Spinal cord (tissue), 10 donors: ENCODE results near the gene NEK6. TPM values are rescaled to one million over a fixed set of nuclear protein-coding genes. Genes with fewer than 3 reads are reported as not detected.

ENCODE experiments used
- DNase-seq, 6 donors: peaks; one replicate each; pipeline versions ENCODE4 v3.0.0 to v3.0.0-alpha.2; 2013 to 2015; ENCODE audit warnings: low spot score in 6 of 6, low read depth in 4 of 6
- H3K27ac ChIP-seq: one replicate; pipeline ENCODE4 v1.5.1; 2013; ENCODE audit warnings: low read depth, low read length, control low read depth
- H3K27me3 ChIP-seq: one replicate; pipeline ENCODE4 v1.6.1; 2013; ENCODE audit warnings: low read length; ENCODE audit not compliant: control insufficient read depth, insufficient read depth
- H3K36me3 ChIP-seq: one replicate; pipeline ENCODE4 v1.6.1; 2013; ENCODE audit warnings: low read length; ENCODE audit not compliant: control insufficient read depth, insufficient read depth
- H3K4me1 ChIP-seq: one replicate; pipeline ENCODE4 v1.6.1; 2013; ENCODE audit warnings: low read length; ENCODE audit not compliant: control insufficient read depth, insufficient read depth
- H3K4me3 ChIP-seq: one replicate; pipeline ENCODE4 v1.5.1; 2013; ENCODE audit warnings: low read depth, low read length, control low read depth
- H3K9me3 ChIP-seq: one replicate; pipeline ENCODE4 v1.6.1; 2013; ENCODE audit warnings: low read length; ENCODE audit not compliant: control insufficient read depth, insufficient read depth
- WGBS: methylation state at CpG from one replicate; pipeline ENCODE4 v1.1.5; 2013; ENCODE audit warnings: missing lambda C conversion rate; ENCODE audit not compliant: insufficient coverage; 5-methylcytosine and 5-hydroxymethylcytosine counted together
- polyA plus RNA-seq, 2 donors: library from polyadenylated mRNA; unstranded; fragments of 120-200 nt; gene quantifications; one replicate each; pipeline ENCODE4 v1.2.1, GENCODE V29; 2013; ENCODE audit not compliant: insufficient read length in 2 of 2
- total RNA-seq, 2 donors: library from RNA; depleted of rRNA in 1 of 2; stranded (reverse); fragments of 120-200 nt in 1 of 2; fragments of >200 nt in 1 of 2; gene quantifications; one replicate each; pipeline versions ENCODE4 v1.2.3 to v1.2.4, GENCODE V29; 2013 to 2014
- donor health status: healthy.

The NEK6 gene
- total and polyA plus RNA-seq, 4 donors, result 26.1 to 39.0 (median 30.4) TPM

- Histone ChIP-seq H3K36me3 (peaks cover 30% of the 10 kb centered on the region), H3K4me3 (no peak overlapping the region), H3K9me3 (no peaks in the 10 kb centered on the region), H3K4me1 (peaks cover 73% of the 10 kb centered on the region), H3K27ac (peak overlapping the region; percentile 93), H3K27me3 (no peaks in the 10 kb centered on the region)
- 92% methylated on average over 13 of the region's 14 CpGs for WGBS
- DNase-seq, result no peak
These were observed 40.3 kb downstream of the NEK6 start for GRCh38 chr9:124297915-124298645.

GRCh38 chr9:124298646-124299235 lies 41.0 kb downstream of the NEK6 start:
- no peak for DNase-seq
- H3K9me3 ChIP-seq, result no peaks in the 10 kb centered on the region
- H3K27me3 ChIP-seq, result no peaks in the 10 kb centered on the region
- H3K4me3 ChIP-seq, result no peak overlapping the region
- peak overlapping the region; percentile 93 for H3K27ac ChIP-seq
- 92% methylated on average over 10 of the region's 12 CpGs for WGBS
- H3K36me3 ChIP-seq, result peaks cover 35% of the 10 kb centered on the region
- H3K4me1 ChIP-seq, result peaks cover 66% of the 10 kb centered on the region

GRCh38 chr9:124299515-124300090 lies 41.9 kb downstream of the NEK6 start:
- Histone ChIP-seq H3K4me1 (peaks cover 58% of the 10 kb centered on the region), H3K27ac (peak overlapping the region; percentile 29), H3K9me3 (no peaks in the 10 kb centered on the region), H3K36me3 (peaks cover 39% of the 10 kb centered on the region), H3K4me3 (no peak overlapping the region), H3K27me3 (no peaks in the 10 kb centered on the region)
- 84% methylated on average over 5 of the region's 8 CpGs for WGBS
- no peak for DNase-seq

- DNase-seq, result no peak
- H3K27me3 ChIP-seq, result no peaks in the 10 kb centered on the region
- no peaks in the 10 kb centered on the region for H3K9me3 ChIP-seq
- peaks cover 51% of the 10 kb centered on the region for H3K4me1 ChIP-seq
- no peak overlapping the region for H3K27ac ChIP-seq
- peaks cover 32% of the 10 kb centered on the region for H3K36me3 ChIP-seq
- no peak overlapping the region for H3K4me3 ChIP-seq
- WGBS, result 87% methylated on average over 11 of the region's 11 CpGs
These were observed 42.6 kb downstream of the NEK6 start for GRCh38 chr9:124300312-124300711.

- Histone ChIP-seq H3K27ac (no peak overlapping the region), H3K4me1 (peaks cover 30% of the 10 kb centered on the region), H3K36me3 (peaks cover 42% of the 10 kb centered on the region), H3K4me3 (no peak overlapping the region), H3K9me3 (no peaks in the 10 kb centered on the region), H3K27me3 (no peaks in the 10 kb centered on the region)
- no peak for DNase-seq
- WGBS, result 94% methylated on average over 4 of the region's 4 CpGs
These were observed 45.2 kb downstream of the NEK6 start for GRCh38 chr9:124302921-124303320.

GRCh38 chr9:124303762-124304161 lies 46.0 kb downstream of the NEK6 start:
- 65% methylated on average over 13 of the region's 14 CpGs for WGBS
- Histone ChIP-seq H3K4me3 (no peak overlapping the region), H3K4me1 (peaks cover 21% of the 10 kb centered on the region), H3K9me3 (no peaks in the 10 kb centered on the region), H3K27ac (no peak overlapping the region), H3K36me3 (peaks cover 47% of the 10 kb centered on the region), H3K27me3 (no peaks in the 10 kb centered on the region)
- peak in 1 of 6 donors; percentile 68 for DNase-seq

- Histone ChIP-seq H3K27me3 (no peaks in the 10 kb centered on the region), H3K36me3 (peaks cover 53% of the 10 kb centered on the region), H3K4me3 (no peak overlapping the region), H3K9me3 (no peaks in the 10 kb centered on the region), H3K4me1 (peaks cover 16% of the 10 kb centered on the region), H3K27ac (no peak overlapping the region)
- peak in 1 of 6 donors; percentile 22 for DNase-seq
- WGBS, result 86% methylated on average over 1 of the region's 8 CpGs
These were observed 46.5 kb downstream of the NEK6 start for GRCh38 chr9:124304285-124304684.

GRCh38 chr9:124306098-124306735 lies 48.5 kb downstream of the NEK6 start:
- H3K4me1 ChIP-seq, result peaks cover 6% of the 10 kb centered on the region
- peak in 1 of 6 donors; percentile 32 for DNase-seq
- no peak overlapping the region for H3K27ac ChIP-seq
- H3K27me3 ChIP-seq, result no peaks in the 10 kb centered on the region
- 73% methylated on average over 12 of the region's 13 CpGs for WGBS
- H3K36me3 ChIP-seq, result peaks cover 62% of the 10 kb centered on the region
- H3K9me3 ChIP-seq, result no peaks in the 10 kb centered on the region
- H3K4me3 ChIP-seq, result no peak overlapping the region

GRCh38 chr9:124307379-124308030 lies 49.8 kb downstream of the NEK6 start:
- no peak overlapping the region for H3K27ac ChIP-seq
- peaks cover 62% of the 10 kb centered on the region for H3K36me3 ChIP-seq
- H3K27me3 ChIP-seq, result no peaks in the 10 kb centered on the region
- 88% methylated on average over 24 of the region's 24 CpGs for WGBS
- no peaks in the 10 kb centered on the region for H3K9me3 ChIP-seq
- DNase-seq, result no peak
- peaks cover 8% of the 10 kb centered on the region for H3K4me1 ChIP-seq
- no peak overlapping the region for H3K4me3 ChIP-seq
